Measurements from ENCODE around the gene ENOX1.

ENOX1 gene

GRCh38 chr13:43319617-43320444 is 466.9 kb downstream of the ENOX1 start:
- WGBS, 2 experiments (ENCODE audit: insufficient coverage in 2 of 2): 39 to 42% methylated on average over 9 to 10 of the region's 10 CpGs

DNA sequence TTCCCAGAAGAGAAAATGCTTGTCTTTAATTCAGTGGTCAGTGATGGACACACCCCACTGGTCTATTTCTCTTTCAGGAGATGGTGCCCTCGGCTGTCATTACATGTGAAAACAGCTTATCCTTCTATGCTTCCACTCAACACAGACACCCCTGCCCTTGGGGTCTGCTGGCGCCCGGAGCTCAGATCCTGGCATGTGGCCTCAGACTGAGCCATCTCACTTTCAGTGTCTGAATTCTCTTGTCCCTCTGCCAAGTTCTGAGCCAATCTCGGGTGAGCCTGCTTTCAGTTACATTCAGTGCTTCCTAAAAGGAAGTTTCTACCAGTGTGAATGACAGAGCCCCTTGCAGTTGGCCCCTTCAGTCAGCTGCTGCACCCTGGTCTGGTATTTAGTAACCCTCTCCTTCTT is 469.8 kb downstream of the ENOX1 start:
- Histone ChIP-seq H3K27ac (ENCODE audit: low read depth, low read length, severe bottlenecking) (no peak overlapping the region), H3K4me1 (ENCODE audit: control insufficient read depth, insufficient read depth, low read length, poor library complexity, severe bottlenecking) (no peaks in the 10 kb centered on the region), H3K9me3 (ENCODE audit: control insufficient read depth, low read length) (no peaks in the 10 kb centered on the region), H3K4me3 (ENCODE audit: extremely low read depth, insufficient read depth, low read length, poor library complexity, severe bottlenecking) (no peak overlapping the region), H3K36me3 (ENCODE audit: control insufficient read depth, insufficient read depth, low read length) (no peaks in the 10 kb centered on the region)
- 37 to 50% methylated on average over 3 to 4 of the region's 4 CpGs for WGBS, 2 experiments (ENCODE audit: insufficient coverage in 2 of 2)

More at GRCh38 chr13:43319617-43320444, 466.9 kb downstream of the ENOX1 start:
- H3K27ac ChIP-seq (ENCODE audit: low read depth, low read length, severe bottlenecking): no peak overlapping the region
- no peaks in the 10 kb centered on the region for H3K9me3 ChIP-seq (ENCODE audit: control insufficient read depth, low read length)
- no peak overlapping the region for H3K4me3 ChIP-seq (ENCODE audit: extremely low read depth, insufficient read depth, low read length, poor library complexity, severe bottlenecking)
- H3K4me1 ChIP-seq (ENCODE audit: control insufficient read depth, insufficient read depth, low read length, poor library complexity, severe bottlenecking): no peaks in the 10 kb centered on the region
- no peaks in the 10 kb centered on the region for H3K36me3 ChIP-seq (ENCODE audit: control insufficient read depth, insufficient read depth, low read length)

- no peaks in the 10 kb centered on the region for H3K4me1 ChIP-seq (ENCODE audit: control insufficient read depth, insufficient read depth, low read length, poor library complexity, severe bottlenecking)
- no peaks in the 10 kb centered on the region for H3K9me3 ChIP-seq (ENCODE audit: control insufficient read depth, low read length)
- no peak overlapping the region for H3K27ac ChIP-seq (ENCODE audit: low read depth, low read length, severe bottlenecking)
- no peak overlapping the region for H3K4me3 ChIP-seq (ENCODE audit: extremely low read depth, insufficient read depth, low read length, poor library complexity, severe bottlenecking)
- H3K36me3 ChIP-seq (ENCODE audit: control insufficient read depth, insufficient read depth, low read length): no peaks in the 10 kb centered on the region
- no CpG with 5 or more reads among the region's 2 CpGs for WGBS, 2 experiments (ENCODE audit: insufficient coverage in 2 of 2)
These were observed 470.5 kb downstream of the ENOX1 start for GRCh38 chr13:43316281-43316680.

GRCh38 chr13:43315522-43315921 is 471.2 kb downstream of the ENOX1 start:
- Histone ChIP-seq H3K4me3 (ENCODE audit: extremely low read depth, insufficient read depth, low read length, poor library complexity, severe bottlenecking) (no peak overlapping the region), H3K9me3 (ENCODE audit: control insufficient read depth, low read length) (no peaks in the 10 kb centered on the region)
- 81 to 100% methylated on average over 1 to 2 of the region's 5 CpGs for WGBS, 2 experiments (ENCODE audit: insufficient coverage in 2 of 2)

DNA sequence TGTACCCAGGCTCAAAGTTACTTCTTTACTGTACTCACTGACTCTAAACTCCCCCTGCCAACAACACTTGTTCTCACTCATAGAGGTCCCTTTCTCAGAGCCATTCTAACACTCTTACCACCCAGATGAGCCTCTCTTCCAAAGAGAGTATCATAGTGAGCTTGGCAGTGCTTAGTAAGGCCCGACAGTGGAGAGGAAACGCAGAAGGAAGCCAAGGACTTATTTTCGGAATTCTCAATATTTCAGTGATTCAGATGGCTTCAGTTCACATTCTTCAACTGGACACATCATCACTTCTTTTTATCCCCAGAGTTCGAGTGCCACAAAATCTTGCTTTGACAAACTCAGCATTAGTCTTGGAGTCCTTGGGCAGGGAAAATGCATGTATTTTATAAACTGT is 477.5 kb downstream of the ENOX1 start:
- H3K4me1 ChIP-seq (ENCODE audit: control insufficient read depth, insufficient read depth, low read length, poor library complexity, severe bottlenecking): peaks cover 14% of the 10 kb centered on the region
- H3K36me3 ChIP-seq (ENCODE audit: control insufficient read depth, insufficient read depth, low read length): no peaks in the 10 kb centered on the region
- no peak overlapping the region for H3K4me3 ChIP-seq (ENCODE audit: extremely low read depth, insufficient read depth, low read length, poor library complexity, severe bottlenecking)
- H3K9me3 ChIP-seq (ENCODE audit: control insufficient read depth, low read length): no peaks in the 10 kb centered on the region
- no peak overlapping the region for H3K27ac ChIP-seq (ENCODE audit: low read depth, low read length, severe bottlenecking)
- 97% methylated on average over 3 of the region's 4 CpGs for WGBS, 2 experiments (ENCODE audit: insufficient coverage in 2 of 2)

More at GRCh38 chr13:43315522-43315921, 471.2 kb downstream of the ENOX1 start:
- Histone ChIP-seq H3K36me3 (ENCODE audit: control insufficient read depth, insufficient read depth, low read length) (no peaks in the 10 kb centered on the region), H3K27ac (ENCODE audit: low read depth, low read length, severe bottlenecking) (no peak overlapping the region), H3K4me1 (ENCODE audit: control insufficient read depth, insufficient read depth, low read length, poor library complexity, severe bottlenecking) (no peaks in the 10 kb centered on the region)

DNA sequence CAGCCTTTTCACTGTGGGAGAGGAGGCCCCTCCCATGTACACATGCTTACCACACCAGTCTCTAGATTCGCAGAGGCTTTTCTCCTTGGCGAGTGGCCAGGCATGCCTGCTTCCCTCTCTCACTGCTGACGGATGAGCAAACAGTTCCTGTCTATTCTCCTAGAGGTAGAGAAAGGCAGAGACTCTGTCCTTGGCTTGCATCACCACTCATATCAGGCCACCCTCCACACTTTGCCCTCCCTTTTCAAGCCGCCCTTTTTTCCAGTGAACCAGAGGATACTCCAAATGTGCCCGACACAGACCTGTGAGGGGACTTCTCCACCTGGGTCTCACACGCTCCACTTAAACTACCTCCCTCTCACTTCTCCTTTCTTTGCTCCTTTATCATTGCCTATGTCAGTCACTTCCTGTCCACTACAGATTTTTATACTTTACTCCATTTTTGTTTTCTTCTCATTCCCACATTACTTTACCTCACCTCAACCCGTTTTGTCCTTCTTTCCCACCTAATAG is 478.8 kb downstream of the ENOX1 start:
- 78 to 88% methylated on average over 4 to 7 of the region's 7 CpGs for WGBS, 2 experiments (ENCODE audit: insufficient coverage in 2 of 2)
- Histone ChIP-seq H3K27ac (ENCODE audit: low read depth, low read length, severe bottlenecking) (peak overlapping the region; percentile 23), H3K36me3 (ENCODE audit: control insufficient read depth, insufficient read depth, low read length) (no peaks in the 10 kb centered on the region), H3K4me3 (ENCODE audit: extremely low read depth, insufficient read depth, low read length, poor library complexity, severe bottlenecking) (no peak overlapping the region), H3K9me3 (ENCODE audit: control insufficient read depth, low read length) (no peaks in the 10 kb centered on the region), H3K4me1 (ENCODE audit: control insufficient read depth, insufficient read depth, low read length, poor library complexity, severe bottlenecking) (peaks cover 20% of the 10 kb centered on the region)

- Histone ChIP-seq H3K4me3 (ENCODE audit: extremely low read depth, insufficient read depth, low read length, poor library complexity, severe bottlenecking) (no peak overlapping the region), H3K27ac (ENCODE audit: low read depth, low read length, severe bottlenecking) (peak overlapping the region; percentile 23), H3K4me1 (ENCODE audit: control insufficient read depth, insufficient read depth, low read length, poor library complexity, severe bottlenecking) (peaks cover 25% of the 10 kb centered on the region), H3K36me3 (ENCODE audit: control insufficient read depth, insufficient read depth, low read length) (no peaks in the 10 kb centered on the region), H3K9me3 (ENCODE audit: control insufficient read depth, low read length) (no peaks in the 10 kb centered on the region)
- WGBS, 2 experiments (ENCODE audit: insufficient coverage in 2 of 2): 65 to 70% methylated on average over 5 to 6 of the region's 6 CpGs
These were observed 479.4 kb downstream of the ENOX1 start for GRCh38 chr13:43307221-43307920.

GRCh38 chr13:43306372-43306771 is 480.4 kb downstream of the ENOX1 start:
- Histone ChIP-seq H3K27ac (ENCODE audit: low read depth, low read length, severe bottlenecking) (no peak overlapping the region), H3K4me1 (ENCODE audit: control insufficient read depth, insufficient read depth, low read length, poor library complexity, severe bottlenecking) (peaks cover 28% of the 10 kb centered on the region), H3K4me3 (ENCODE audit: extremely low read depth, insufficient read depth, low read length, poor library complexity, severe bottlenecking) (no peak overlapping the region), H3K9me3 (ENCODE audit: control insufficient read depth, low read length) (no peaks in the 10 kb centered on the region), H3K36me3 (ENCODE audit: control insufficient read depth, insufficient read depth, low read length) (no peaks in the 10 kb centered on the region)

- H3K36me3 ChIP-seq (ENCODE audit: control insufficient read depth, insufficient read depth, low read length): no peaks in the 10 kb centered on the region
- H3K4me3 ChIP-seq (ENCODE audit: extremely low read depth, insufficient read depth, low read length, poor library complexity, severe bottlenecking): no peak overlapping the region
- H3K4me1 ChIP-seq (ENCODE audit: control insufficient read depth, insufficient read depth, low read length, poor library complexity, severe bottlenecking): peaks cover 28% of the 10 kb centered on the region
- WGBS, 2 experiments (ENCODE audit: insufficient coverage in 2 of 2): 26 to 33% methylated on average over 1 to 3 of the region's 4 CpGs
- no peaks in the 10 kb centered on the region for H3K9me3 ChIP-seq (ENCODE audit: control insufficient read depth, low read length)
- H3K27ac ChIP-seq (ENCODE audit: low read depth, low read length, severe bottlenecking): no peak overlapping the region
These were observed 481.4 kb downstream of the ENOX1 start for GRCh38 chr13:43305416-43305815.

DNA sequence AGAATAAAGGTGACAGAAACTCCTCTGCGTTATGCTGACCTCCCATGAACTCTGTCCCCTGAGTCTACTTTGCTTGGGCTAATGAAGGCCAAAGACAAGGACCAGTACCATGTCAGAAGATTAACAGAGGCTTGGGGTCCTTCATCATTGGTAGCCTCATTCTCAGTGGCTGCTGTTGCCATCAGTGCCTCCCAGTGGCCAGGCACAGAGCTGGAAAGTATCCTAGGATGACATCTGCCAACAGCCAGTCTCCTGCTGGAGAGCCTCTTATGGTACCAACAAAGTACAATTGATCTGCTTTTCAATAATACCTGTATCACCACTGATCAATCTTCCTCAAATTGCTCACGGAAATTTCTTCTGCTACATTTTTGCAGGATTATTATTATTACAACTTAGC is 481.8 kb downstream of the ENOX1 start:
- Histone ChIP-seq H3K4me1 (ENCODE audit: control insufficient read depth, insufficient read depth, low read length, poor library complexity, severe bottlenecking) (peaks cover 28% of the 10 kb centered on the region), H3K36me3 (ENCODE audit: control insufficient read depth, insufficient read depth, low read length) (no peaks in the 10 kb centered on the region), H3K9me3 (ENCODE audit: control insufficient read depth, low read length) (no peaks in the 10 kb centered on the region), H3K27ac (ENCODE audit: low read depth, low read length, severe bottlenecking) (no peak overlapping the region), H3K4me3 (ENCODE audit: extremely low read depth, insufficient read depth, low read length, poor library complexity, severe bottlenecking) (no peak overlapping the region)
- WGBS, 2 experiments (ENCODE audit: insufficient coverage in 2 of 2): 0% methylated on average over 1 of the region's 2 CpGs

DNA sequence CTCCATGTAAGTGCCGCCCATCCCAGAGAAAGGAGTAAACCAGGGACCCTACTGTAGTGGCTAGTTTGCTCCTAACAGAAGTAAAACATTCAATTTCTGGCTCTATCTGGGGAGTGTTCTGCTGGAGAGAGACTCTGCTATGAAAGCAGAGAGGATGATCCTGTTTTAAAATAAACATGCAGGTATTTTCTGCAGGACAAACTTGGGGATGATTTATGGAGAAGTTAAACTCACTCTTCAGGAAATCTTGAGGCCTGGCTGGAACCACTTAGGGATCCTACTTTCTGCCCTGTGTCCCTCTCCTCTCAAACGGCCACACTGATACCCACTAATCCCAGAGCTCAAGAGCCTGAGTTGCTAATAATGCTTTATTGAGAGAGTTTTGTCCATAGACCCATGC is 482.3 kb downstream of the ENOX1 start:
- WGBS, 2 experiments (ENCODE audit: insufficient coverage in 2 of 2): 100% methylated on average over 1 of the region's 2 CpGs; no CpG with 5 or more reads in 1 of the 2 experiments
- no peak overlapping the region for H3K4me3 ChIP-seq (ENCODE audit: extremely low read depth, insufficient read depth, low read length, poor library complexity, severe bottlenecking)
- H3K27ac ChIP-seq (ENCODE audit: low read depth, low read length, severe bottlenecking): no peak overlapping the region
- no peaks in the 10 kb centered on the region for H3K9me3 ChIP-seq (ENCODE audit: control insufficient read depth, low read length)
- peaks cover 28% of the 10 kb centered on the region for H3K4me1 ChIP-seq (ENCODE audit: control insufficient read depth, insufficient read depth, low read length, poor library complexity, severe bottlenecking)
- no peaks in the 10 kb centered on the region for H3K36me3 ChIP-seq (ENCODE audit: control insufficient read depth, insufficient read depth, low read length)

All from mesodermal cell (in vitro differentiated cells).